MM.1S (cell line): ENCODE data around the gene ATP8A1.

Source experiments
- CTCF ChIP-seq: fragments of 300-600 bp; sonication (generic); IDR thresholded peaks from 2 replicates; pipeline ENCODE4 v1.5.1; 2016; ENCODE audit warnings: antibody characterized with exemption, low read length, mixed read lengths
- EZH2 ChIP-seq: fragments of 300-600 bp; sonication (generic); optimal IDR thresholded peaks from 2 replicates; pipeline ENCODE3; 2017; ENCODE audit warnings: low read depth, mild to moderate bottlenecking, antibody characterized with exemption, low read length, mixed read lengths
- EZH2phosphoT487 ChIP-seq: fragments of 300-600 bp; sonication (generic); IDR thresholded peaks from 2 replicates; pipeline ENCODE4 v1.6.1; 2018; ENCODE audit warnings: antibody characterized with exemption, low read length

- TF ChIP-seq CTCF: no peak
- no peak for TF ChIP-seq EZH2
- no peak for TF ChIP-seq EZH2phosphoT487
Measured at GRCh38 chr4:42653626-42654560, 3.0 kb downstream of the ATP8A1 start.
